Glutamatergic neuron (in vitro differentiated cells): ENCODE data around the gene TBC1D24. TPM values are rescaled to one million over a fixed set of nuclear protein-coding genes. Genes with fewer than 3 reads are reported as not detected.
"Not testable (repeated sequence)": the region's sequence is repeated elsewhere in the genome, so short reads cannot be mapped to it uniquely, and the experiment has no call there.

Experiments used
- DNase-seq: peaks from one replicate; pipeline ENCODE4 v3.0.0; 2022
- H3K27ac Mint-ChIP-seq: one replicate; pipeline ENCODE4 v1.8.0; 2020; ENCODE audit warnings: mild to moderate bottlenecking, mixed read lengths, inconsistent platforms; ENCODE audit not compliant: unreplicated experiment
- H3K27me3 Mint-ChIP-seq: one replicate; pipeline ENCODE4 v1.8.0; 2020; ENCODE audit warnings: mild to moderate bottlenecking, moderate library complexity, mixed read lengths, inconsistent platforms; ENCODE audit not compliant: unreplicated experiment
- H3K36me3 Mint-ChIP-seq: one replicate; pipeline ENCODE4 v1.8.0; 2020; ENCODE audit warnings: mild to moderate bottlenecking, mixed read lengths, inconsistent platforms; ENCODE audit not compliant: unreplicated experiment
- H3K4me1 Mint-ChIP-seq: one replicate; pipeline ENCODE4 v1.8.0; 2020; ENCODE audit warnings: mild to moderate bottlenecking, low read depth, mixed read lengths, inconsistent platforms; ENCODE audit not compliant: unreplicated experiment
- H3K4me3 Mint-ChIP-seq: one replicate; pipeline ENCODE4 v1.8.0; 2020; ENCODE audit warnings: mild to moderate bottlenecking, mixed read lengths, inconsistent platforms; ENCODE audit not compliant: unreplicated experiment
- H3K9me3 Mint-ChIP-seq: one replicate; pipeline ENCODE4 v1.8.0; 2020; ENCODE audit warnings: mild to moderate bottlenecking, moderate library complexity, mixed read lengths, inconsistent platforms; ENCODE audit not compliant: unreplicated experiment
- microRNA-seq: library from miRNA; unstranded; fragments of <30 nt; microRNA quantifications from one replicate; pipeline ENCODE4, GENCODE V29; 2020; ENCODE audit not compliant: unreplicated experiment
- total RNA-seq: library from RNA; stranded (reverse); fragmentation: NEBNext Ultra II Directional; extraction: Animal tissue kit (Norgen Biotek cat#: 25700); gene quantifications from one replicate; pipeline ENCODE4 v1.2.1, GENCODE V29; 2021; ENCODE audit not compliant: unreplicated experiment

Gene TBC1D24
- total RNA-seq, 1 donor from 2014 or later, result 58.4 TPM

GRCh38 chr16:2551420-2551889 is 76.5 kb downstream of the TBC1D24 start:
- DNase-seq, H3K36me3 Mint-ChIP-seq, H3K4me1 Mint-ChIP-seq, H3K9me3 Mint-ChIP-seq, H3K27me3 Mint-ChIP-seq, H3K27ac Mint-ChIP-seq, H3K4me3 Mint-ChIP-seq: not testable (repeated sequence)

DNA sequence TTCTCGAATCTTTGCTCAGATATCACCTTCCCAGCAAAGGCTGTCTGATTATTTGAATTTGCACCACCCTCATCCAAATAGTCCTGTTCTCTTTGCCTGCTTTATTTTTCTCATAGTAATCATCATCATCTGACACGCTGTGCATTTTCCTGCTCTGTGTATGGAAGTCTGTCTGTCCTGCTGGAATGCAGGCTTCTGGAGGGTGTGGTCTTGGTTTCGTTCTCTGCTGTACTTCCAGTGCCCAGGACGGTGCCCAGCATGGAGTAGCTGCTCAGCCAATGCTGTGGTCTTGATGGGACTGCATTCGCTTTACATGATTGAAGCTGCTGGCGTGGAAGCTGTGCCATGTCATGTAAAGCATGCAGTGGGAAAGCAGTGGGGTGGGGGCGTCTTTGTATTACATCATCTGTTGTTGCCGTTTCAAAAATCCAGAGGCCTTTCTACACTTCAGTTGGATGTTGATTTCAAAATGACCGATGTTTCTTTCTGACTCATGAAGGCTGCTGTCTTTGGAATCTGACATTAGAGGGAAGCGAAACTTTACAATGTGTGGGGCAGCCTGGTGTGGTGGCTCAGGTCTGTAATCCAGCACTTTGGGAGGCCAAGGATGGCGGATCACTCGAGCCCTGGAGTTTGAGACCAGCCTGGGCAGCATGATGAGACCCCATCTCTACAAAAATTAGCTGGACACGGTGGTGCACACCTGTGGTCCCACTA is 79.9 kb downstream of the TBC1D24 start:
- H3K27me3 Mint-ChIP-seq, DNase-seq, H3K4me3 Mint-ChIP-seq, H3K4me1 Mint-ChIP-seq, H3K9me3 Mint-ChIP-seq, H3K27ac Mint-ChIP-seq, H3K36me3 Mint-ChIP-seq: not testable (repeated sequence)

Small RNAs within 50 kb of the gene (microRNA-seq; reads per million reads assigned to microRNA genes)
- gene MIR3178, result 0.69 reads per million
- gene MIR6767, result not detected
- 2.3 reads per million, percentile 16 among the genes with 10 or more reads in this experiment for gene MIR6768

Other genes with a start within 250 kb of the TBC1D24 start
- gene DNASE1L2, start 238.7 kb upstream of the TBC1D24 start, total RNA-seq, result 3.4 TPM
- 50.9 TPM for gene ECI1, start 223.5 kb upstream of the TBC1D24 start, total RNA-seq
- gene RNPS1, start 207.0 kb upstream of the TBC1D24 start, total RNA-seq, result 220 TPM
- 110 TPM for gene ABCA3, start 134.4 kb upstream of the TBC1D24 start, total RNA-seq
- 26.4 TPM for gene CCNF, start 45.7 kb upstream of the TBC1D24 start, total RNA-seq
- 21.1 TPM for gene TEDC2, start 15.0 kb upstream of the TBC1D24 start, total RNA-seq
- 5.4 TPM for gene NTN3, start 3.8 kb upstream of the TBC1D24 start, total RNA-seq
- 274 TPM for gene ATP6V0C, start 38.8 kb downstream of the TBC1D24 start, total RNA-seq
- 61.0 TPM for gene AMDHD2, start 45.2 kb downstream of the TBC1D24 start, total RNA-seq
- not detected for gene CEMP1, start 56.3 kb downstream of the TBC1D24 start, total RNA-seq
- gene PDPK1, start 62.9 kb downstream of the TBC1D24 start, total RNA-seq, result 113 TPM
- 41.2 TPM for gene KCTD5, start 207.4 kb downstream of the TBC1D24 start, total RNA-seq
- 10.8 TPM for gene PRSS27, start 245.1 kb downstream of the TBC1D24 start, total RNA-seq